HCT116 (cell line): ENCODE measurements around the gene WDR5. TPM values are rescaled to one million over a fixed set of nuclear protein-coding genes. Genes with fewer than 3 reads are reported as not detected.

ENCODE experiments used
- ATAC-seq: fragments of 200-7000 bp; cut with Tn5 transposase; 2 replicates; pipeline ENCODE4 v1.9.1; 2020; ENCODE audit warnings: mild to moderate bottlenecking, moderate library complexity
- BruUV-seq: library from RNA; stranded (reverse); fragments of 400-500 nt; replicated peaks from 2 replicates; lab custom pipeline; 2021; lab: Mats Ljungman, UMichigan
- CTCF ChIA-PET: fragments of 300-600 bp; sonication (Branson Sonifier 250); formaldehyde crosslinking; loops from one replicate; lab custom pipeline; 2021; ENCODE audit warnings: antibody characterized with exemption; lab: Charles Lee
- POLR2A ChIA-PET: fragments of 300-600, 350-600 bp; sonication (Branson Sonifier 250); formaldehyde crosslinking; loops from one replicate; lab custom pipeline; 2021; ENCODE audit warnings: antibody characterized with exemption; lab: Charles Lee
- RAD21 ChIA-PET, 2 experiments: fragments of 300-600 bp; sonication (Branson Sonifier 250); formaldehyde crosslinking; loops; one replicate each; lab custom pipeline; 2023; ENCODE audit warnings: low total read pairs in 2 of 2; ENCODE audit not compliant: uncharacterized antibody in 2 of 2, unreplicated experiment in 2 of 2, low non-redundant PET in 1 of 2; lab: Charles Lee
- DNase-seq: peaks from one replicate; pipeline ENCODE4 v3.0.0-alpha.2; 2010; ENCODE audit warnings: low read depth, low spot score
- H2AFZ ChIP-seq: fragments of 200-600 bp; shearing (Covaris generic), sonication (generic); 2 replicates; pipeline ENCODE4 v1.6.1; 2017; ENCODE audit warnings: low read depth, mixed run types, mixed read lengths, antibody characterized with exemption, low read length; ENCODE audit not compliant: poor library complexity, severe bottlenecking
- H3K27ac ChIP-seq: 2 replicates; pipeline ENCODE4 v1.5.1; 2012; ENCODE audit warnings: low read depth, low read length
- H3K27me3 ChIP-seq: fragments of 200-600 bp; sonication (generic); 2 replicates; pipeline ENCODE4 v1.6.1; 2016; ENCODE audit warnings: mixed run types, low read length, mixed read lengths; ENCODE audit not compliant: insufficient read depth
- H3K36me3 ChIP-seq, 2 experiments: fragments of 200-500 bp in 1 of 2; fragments of 200-600 bp in 1 of 2; sonication (Bioruptor generic) in 1 of 2; sonication (generic) in 1 of 2; 2 replicates each; pipeline versions ENCODE4 v1.5.1 to v1.6.1; 2014 to 2016; ENCODE audit warnings: low read length in 2 of 2, inconsistent platforms in 1 of 2, mixed read lengths in 1 of 2, mixed run types in 1 of 2; ENCODE audit not compliant: insufficient read depth in 2 of 2, control insufficient read depth in 1 of 2
- H3K4me1 ChIP-seq, 2 experiments: fragments of 200-600 bp in 1 of 2; sonication (generic) in 1 of 2; 2 replicates each; pipeline versions ENCODE4 v1.5.1 to v1.6.1; 2012 to 2017; ENCODE audit warnings: low read length in 2 of 2, inconsistent platforms in 1 of 2, mild to moderate bottlenecking in 1 of 2, mixed read lengths in 1 of 2, mixed run types in 1 of 2, moderate library complexity in 1 of 2; ENCODE audit not compliant: insufficient read depth in 2 of 2, control insufficient read depth in 1 of 2
- H3K4me2 ChIP-seq: fragments of 200-600 bp; sonication (generic); 2 replicates; pipeline ENCODE4 v1.6.1; 2017; ENCODE audit warnings: mixed run types, low read length, mixed read lengths
- H3K4me3 ChIP-seq, 2 experiments: fragments of 200-600 bp in 1 of 2; sonication (generic) in 1 of 2; replicated peaks in 1 of 2; 2 replicates each; pipeline ENCODE4 v1.5.1; 2011 to 2016; ENCODE audit warnings: low read length in 2 of 2, control low read depth in 1 of 2, low read depth in 1 of 2, mild to moderate bottlenecking in 1 of 2, mixed read lengths in 1 of 2, mixed run types in 1 of 2
- H3K79me2 ChIP-seq: fragments of 200-600 bp; sonication (generic); 2 replicates; pipeline ENCODE4 v1.6.1; 2017; ENCODE audit warnings: mild to moderate bottlenecking, mixed run types, low read length, moderate library complexity, mixed read lengths; ENCODE audit not compliant: insufficient read depth
- H3K9ac ChIP-seq: fragments of 200-600 bp; sonication (generic); 2 replicates; pipeline ENCODE4 v1.6.1; 2016; ENCODE audit warnings: low read length, mixed read lengths
- H3K9me2 ChIP-seq: fragments of 200-600 bp; sonication (generic), shearing (Covaris generic); 2 replicates; pipeline ENCODE4 v1.6.1; 2017; ENCODE audit warnings: mixed run types, mild to moderate bottlenecking, moderate library complexity; ENCODE audit not compliant: insufficient read depth
- H3K9me3 ChIP-seq, 2 experiments: fragments of 200-500 bp in 1 of 2; fragments of 200-600 bp in 1 of 2; sonication (Bioruptor generic) in 1 of 2; sonication (generic) in 1 of 2; 2 replicates each; pipeline ENCODE4 v1.6.1; 2014 to 2017; ENCODE audit warnings: low read length in 2 of 2, mixed read lengths in 2 of 2, inconsistent platforms in 1 of 2, low read depth in 1 of 2, mild to moderate bottlenecking in 1 of 2, mixed run types in 1 of 2, moderate library complexity in 1 of 2; ENCODE audit not compliant: control insufficient read depth in 1 of 2, insufficient read depth in 1 of 2
- H4K20me1 ChIP-seq: fragments of 200-600 bp; sonication (generic), shearing (Covaris generic); 2 replicates; pipeline ENCODE4 v1.6.1; 2017; ENCODE audit warnings: mixed run types, mild to moderate bottlenecking, moderate library complexity; ENCODE audit not compliant: insufficient read depth
- CBX3 ChIP-seq: IDR thresholded peaks from 2 replicates; pipeline ENCODE4 v1.6.1; 2012; ENCODE audit warnings: low read depth
- CEBPB ChIP-seq: IDR thresholded peaks from 2 replicates; pipeline ENCODE4 v1.6.1; 2012; ENCODE audit warnings: low read depth
- EGR1 ChIP-seq: IDR thresholded peaks from 2 replicates; pipeline ENCODE4 v1.6.1; 2012; ENCODE audit warnings: low read depth
- ELF1 ChIP-seq: IDR thresholded peaks from 2 replicates; pipeline ENCODE4 v1.6.1; 2012; ENCODE audit warnings: low read depth, borderline replicate concordance
- EZH2 ChIP-seq: fragments of 200-600 bp; sonication (generic); IDR thresholded peaks from 2 replicates; pipeline ENCODE4 v1.6.1; 2017; ENCODE audit warnings: antibody characterized with exemption, mixed run types
- EZH2phosphoT487 ChIP-seq: fragments of 200-600 bp; IDR thresholded peaks from 2 replicates; pipeline ENCODE4 v1.6.1; 2018; ENCODE audit warnings: antibody characterized with exemption, borderline replicate concordance
- JUND ChIP-seq: IDR thresholded peaks from 2 replicates; pipeline ENCODE4 v1.6.1; 2012
- POLR2AphosphoS5 ChIP-seq: IDR thresholded peaks from 2 replicates; pipeline ENCODE4 v1.6.1; 2011; ENCODE audit warnings: mild to moderate bottlenecking, low read depth, low read length, moderate library complexity
- RAD21 ChIP-seq: IDR thresholded peaks from 2 replicates; pipeline ENCODE4 v1.6.1; 2012; ENCODE audit warnings: low read depth, mild to moderate bottlenecking
- SIN3A ChIP-seq: IDR thresholded peaks from 2 replicates; pipeline ENCODE4 v1.6.1; 2012; ENCODE audit warnings: low read depth
- SP1 ChIP-seq: IDR thresholded peaks from 2 replicates; pipeline ENCODE4 v1.6.1; 2012; ENCODE audit warnings: low read depth
- YY1 ChIP-seq: IDR thresholded peaks from 2 replicates; pipeline ENCODE4 v1.6.1; 2011; ENCODE audit warnings: low read length, low read depth, moderate library complexity, mild to moderate bottlenecking; ENCODE audit not compliant: insufficient replicate concordance; ENCODE audit errors: extremely low read depth
- ZNF274 ChIP-seq: fragments of 200-500 bp; sonication (Bioruptor generic); IDR thresholded peaks from 2 replicates; pipeline ENCODE4 v1.6.1; 2014; ENCODE audit warnings: mild to moderate bottlenecking, low read depth, low read length, inconsistent platforms
- intact Hi-C: fragments of 100-400 bp; cut with micrococcal nuclease; formaldehyde crosslinking; loops from 2 replicates; pipeline ENCODE4 v1.10.0; 2022
- total RNA-seq: library from RNA; stranded (reverse); gene quantifications from one replicate; pipeline ENCODE4 v1.2.1, GENCODE V29; 2021; ENCODE audit not compliant: unreplicated experiment
- TF ChIP-seq, protein P1 (sequence below): IDR thresholded peaks from 2 replicates; pipeline ENCODE4 v1.6.1; 2012
- TF ChIP-seq, protein P2 (sequence below): IDR thresholded peaks from 2 replicates; pipeline ENCODE4 v1.6.1; 2011; ENCODE audit warnings: mild to moderate bottlenecking, low read length, moderate library complexity; ENCODE audit not compliant: insufficient replicate concordance; ENCODE audit errors: extremely low read depth
- TF ChIP-seq, protein P3 (sequence below), 3 experiments: fragments of 200-600 bp in 1 of 3; sonication (generic) in 1 of 3; IDR thresholded peaks in 2 of 3; conservative IDR thresholded peaks in 1 of 3; 2 replicates each; pipeline ENCODE4 v1.5.1; 2012 to 2017; ENCODE audit warnings: low read depth in 2 of 3, low read length in 2 of 3, antibody characterized with exemption in 1 of 3, borderline replicate concordance in 1 of 3, control low read depth in 1 of 3, mild to moderate bottlenecking in 1 of 3, mixed read lengths in 1 of 3, mixed run types in 1 of 3, moderate library complexity in 1 of 3; ENCODE audit not compliant: insufficient read depth in 1 of 3

The WDR5 gene
- total RNA-seq, 1 experiment from 2014 or later: 55.8 TPM

DNA sequence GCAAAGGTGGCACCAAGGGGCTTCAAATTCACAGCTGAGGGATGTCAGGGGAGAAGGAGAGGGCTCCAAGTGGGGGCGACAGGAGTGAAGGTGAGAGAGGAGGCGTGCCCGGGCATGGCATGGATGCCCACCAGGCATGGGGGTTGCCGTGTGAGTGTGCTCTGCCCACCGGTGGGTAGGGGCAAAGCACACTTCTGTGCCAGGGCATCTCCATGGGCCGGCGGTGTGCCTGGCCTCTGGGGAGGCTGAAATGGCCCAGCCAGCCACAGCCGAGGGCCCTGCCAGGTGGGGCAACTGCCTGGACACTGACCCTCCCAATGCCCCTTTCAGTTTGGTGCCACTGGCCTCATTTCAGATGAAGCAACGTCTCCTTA lies 42.5 kb downstream of the WDR5 start:
- CTCF ChIA-PET: interaction anchor here (1.4 kb wide), 1 partner anchor 10 kb away, joined by 3 read pairs; no protein-coding TSS in a partner anchor
- no peak overlapping the region for H3K27ac ChIP-seq
- no peak overlapping the region for H3K9ac ChIP-seq
- H3K79me2 ChIP-seq: no peaks in the 10 kb centered on the region
- intact Hi-C loops: no loop called here
- H3K9me3 ChIP-seq: no peaks in the 10 kb centered on the region; a peak in 1 of 4 replicates
- H3K9me2 ChIP-seq: no peaks in the 10 kb centered on the region
- no peaks in the 10 kb centered on the region for H4K20me1 ChIP-seq
- no TSS peak for BruUV-seq
- no peak overlapping the region for H3K4me2 ChIP-seq
- TF ChIP-seq RAD21: no peak
- TF ChIP-seq JUND: no peak
- TF ChIP-seq SIN3A: no peak
- no peak for TF ChIP-seq ELF1
- TF ChIP-seq POLR2AphosphoS5: no peak
- no peak for TF ChIP-seq CBX3
- no peak for TF ChIP-seq SP1
- no peak for TF ChIP-seq EZH2phosphoT487
- TF ChIP-seq CEBPB: no peak
- TF ChIP-seq, protein P1, sequence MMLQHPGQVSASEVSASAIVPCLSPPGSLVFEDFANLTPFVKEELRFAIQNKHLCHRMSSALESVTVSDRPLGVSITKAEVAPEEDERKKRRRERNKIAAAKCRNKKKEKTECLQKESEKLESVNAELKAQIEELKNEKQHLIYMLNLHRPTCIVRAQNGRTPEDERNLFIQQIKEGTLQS: no peak
- TF ChIP-seq EGR1: no peak
- no peak for TF ChIP-seq EZH2
- TF ChIP-seq, protein P2, sequence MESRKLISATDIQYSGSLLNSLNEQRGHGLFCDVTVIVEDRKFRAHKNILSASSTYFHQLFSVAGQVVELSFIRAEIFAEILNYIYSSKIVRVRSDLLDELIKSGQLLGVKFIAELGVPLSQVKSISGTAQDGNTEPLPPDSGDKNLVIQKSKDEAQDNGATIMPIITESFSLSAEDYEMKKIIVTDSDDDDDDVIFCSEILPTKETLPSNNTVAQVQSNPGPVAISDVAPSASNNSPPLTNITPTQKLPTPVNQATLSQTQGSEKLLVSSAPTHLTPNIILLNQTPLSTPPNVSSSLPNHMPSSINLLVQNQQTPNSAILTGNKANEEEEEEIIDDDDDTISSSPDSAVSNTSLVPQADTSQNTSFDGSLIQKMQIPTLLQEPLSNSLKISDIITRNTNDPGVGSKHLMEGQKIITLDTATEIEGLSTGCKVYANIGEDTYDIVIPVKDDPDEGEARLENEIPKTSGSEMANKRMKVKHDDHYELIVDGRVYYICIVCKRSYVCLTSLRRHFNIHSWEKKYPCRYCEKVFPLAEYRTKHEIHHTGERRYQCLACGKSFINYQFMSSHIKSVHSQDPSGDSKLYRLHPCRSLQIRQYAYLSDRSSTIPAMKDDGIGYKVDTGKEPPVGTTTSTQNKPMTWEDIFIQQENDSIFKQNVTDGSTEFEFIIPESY: no peak
- TF ChIP-seq, protein P3, sequence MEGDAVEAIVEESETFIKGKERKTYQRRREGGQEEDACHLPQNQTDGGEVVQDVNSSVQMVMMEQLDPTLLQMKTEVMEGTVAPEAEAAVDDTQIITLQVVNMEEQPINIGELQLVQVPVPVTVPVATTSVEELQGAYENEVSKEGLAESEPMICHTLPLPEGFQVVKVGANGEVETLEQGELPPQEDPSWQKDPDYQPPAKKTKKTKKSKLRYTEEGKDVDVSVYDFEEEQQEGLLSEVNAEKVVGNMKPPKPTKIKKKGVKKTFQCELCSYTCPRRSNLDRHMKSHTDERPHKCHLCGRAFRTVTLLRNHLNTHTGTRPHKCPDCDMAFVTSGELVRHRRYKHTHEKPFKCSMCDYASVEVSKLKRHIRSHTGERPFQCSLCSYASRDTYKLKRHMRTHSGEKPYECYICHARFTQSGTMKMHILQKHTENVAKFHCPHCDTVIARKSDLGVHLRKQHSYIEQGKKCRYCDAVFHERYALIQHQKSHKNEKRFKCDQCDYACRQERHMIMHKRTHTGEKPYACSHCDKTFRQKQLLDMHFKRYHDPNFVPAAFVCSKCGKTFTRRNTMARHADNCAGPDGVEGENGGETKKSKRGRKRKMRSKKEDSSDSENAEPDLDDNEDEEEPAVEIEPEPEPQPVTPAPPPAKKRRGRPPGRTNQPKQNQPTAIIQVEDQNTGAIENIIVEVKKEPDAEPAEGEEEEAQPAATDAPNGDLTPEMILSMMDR (IDR thresholded peaks at IDR 0.05 in 2 of 3, conservative IDR thresholded peaks at IDR 0.05 in 1 of 3; ENCODE audit: borderline replicate concordance in 1 of 3, insufficient read depth in 1 of 3, low read depth in 2 of 3, low read length in 2 of 3): no peak
- TF ChIP-seq ZNF274: no peak
- TF ChIP-seq YY1: no peak
- TF ChIP-seq, all 23 proteins: peak for 0
- no peak for DNase-seq
- Histone ChIP-seq H3K4me3 (no peak overlapping the region), H3K27me3 (no peaks in the 10 kb centered on the region), H2AFZ (no peak overlapping the region), H3K36me3 (no peaks in the 10 kb centered on the region), H3K4me1 (peaks cover 8 to 11% of the 10 kb centered on the region in 2 experiments)
- RAD21 ChIA-PET: no interaction called here
- ATAC-seq: no peak
- POLR2A ChIA-PET: no interaction called here
